IPS-15b (cell line): ENCODE results near the gene ZNF783.
A peak's percentile ranks its signal among the peaks of the same experiment; 100 is the strongest.
"Not testable (repeated sequence)": the region's sequence is repeated elsewhere in the genome, so short reads cannot be mapped to it uniquely, and the experiment has no call there.

Experiments
- H3K27me3 ChIP-seq: one replicate; pipeline ENCODE4 v1.6.1; 2013; ENCODE audit warnings: low read length; ENCODE audit not compliant: control insufficient read depth, insufficient read depth
- H3K36me3 ChIP-seq: one replicate; pipeline ENCODE4 v1.6.1; 2013; ENCODE audit warnings: low read length; ENCODE audit not compliant: control insufficient read depth, insufficient read depth
- H3K4me1 ChIP-seq: one replicate; pipeline ENCODE4 v1.6.1; 2013; ENCODE audit warnings: mild to moderate bottlenecking, low read length; ENCODE audit not compliant: control insufficient read depth, insufficient read depth
- H3K4me3 ChIP-seq: one replicate; pipeline ENCODE4 v1.5.1; 2013; ENCODE audit warnings: low read depth, low read length
- H3K9ac ChIP-seq: one replicate; pipeline ENCODE4 v1.6.1; 2013; ENCODE audit warnings: low read depth, mild to moderate bottlenecking, low read length
- H3K9me3 ChIP-seq: one replicate; pipeline ENCODE4 v1.6.1; 2013; ENCODE audit warnings: mild to moderate bottlenecking, low read length; ENCODE audit not compliant: control insufficient read depth, insufficient read depth

ZNF783 gene

DNA sequence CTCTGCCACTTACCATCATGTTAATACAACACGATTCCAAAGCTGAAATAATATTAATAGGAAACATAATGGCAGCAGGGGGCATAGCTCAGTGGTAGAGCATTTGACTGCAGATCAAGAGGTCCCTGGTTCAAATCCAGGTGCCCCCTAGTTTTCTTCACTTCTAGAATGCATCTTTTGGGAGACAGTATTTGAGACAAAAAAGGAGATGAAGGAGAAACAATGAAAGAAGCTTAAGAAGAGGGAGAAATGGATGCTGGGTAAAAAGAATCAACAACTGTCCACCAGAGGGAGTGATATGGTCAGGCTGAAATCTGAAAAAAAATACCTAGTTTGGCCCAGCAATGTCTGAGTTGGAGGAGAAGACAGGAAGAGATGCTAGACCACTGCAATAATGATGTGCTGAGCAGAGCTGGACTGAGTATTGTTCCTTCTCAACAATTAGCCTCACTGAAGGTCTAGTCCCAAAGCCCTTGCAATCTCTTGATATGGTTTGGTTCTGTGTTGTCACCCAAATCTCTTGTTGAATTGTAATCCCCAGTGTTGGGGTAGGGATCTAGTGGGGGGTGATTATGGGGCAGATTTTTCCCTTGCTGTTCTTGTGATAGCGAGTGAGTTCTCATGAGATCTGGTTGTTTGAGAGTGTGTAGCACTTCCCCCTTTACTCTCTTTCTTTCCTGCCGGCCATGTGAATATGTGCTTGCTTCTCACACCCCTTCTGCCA is 48.3 kb downstream of the ZNF783 start:
- Histone ChIP-seq H3K4me3 (no peak overlapping the region), H3K9me3 (no peaks in the 10 kb centered on the region), H3K9ac (no peak overlapping the region), H3K4me1 (no peaks in the 10 kb centered on the region), H3K27me3 (no peaks in the 10 kb centered on the region), H3K36me3 (no peaks in the 10 kb centered on the region)

DNA sequence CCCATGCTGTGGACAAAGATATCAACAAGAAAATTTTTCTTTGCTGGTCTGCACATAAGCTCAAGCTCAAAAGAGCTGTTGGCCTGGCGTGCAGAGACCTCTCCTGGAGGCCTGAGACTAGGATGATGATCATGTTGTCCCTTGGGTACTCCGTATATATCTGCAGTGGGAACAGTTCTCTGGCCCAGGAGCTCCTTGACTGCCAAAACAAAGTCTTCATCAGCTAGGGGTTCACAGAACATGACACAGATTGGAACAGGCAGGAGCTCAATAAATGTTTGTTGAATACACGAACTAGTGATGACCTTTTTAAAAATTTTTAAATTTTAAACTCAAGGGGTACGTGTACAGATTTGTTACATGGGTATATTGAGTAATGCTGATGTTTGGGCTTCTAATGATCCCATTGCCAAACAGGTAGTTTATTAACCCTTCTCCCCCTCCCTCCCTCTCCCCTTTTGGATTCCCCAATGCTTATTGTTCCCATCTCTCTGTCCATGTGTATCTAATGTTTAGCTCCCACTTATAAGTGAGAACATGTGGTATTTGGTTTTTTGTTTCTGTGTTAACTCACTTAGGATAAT is 49.1 kb downstream of the ZNF783 start:
- Histone ChIP-seq H3K36me3 (no peaks in the 10 kb centered on the region), H3K4me1 (no peaks in the 10 kb centered on the region), H3K9ac (no peak overlapping the region), H3K4me3 (no peak overlapping the region), H3K9me3 (no peaks in the 10 kb centered on the region), H3K27me3 (no peaks in the 10 kb centered on the region)

DNA sequence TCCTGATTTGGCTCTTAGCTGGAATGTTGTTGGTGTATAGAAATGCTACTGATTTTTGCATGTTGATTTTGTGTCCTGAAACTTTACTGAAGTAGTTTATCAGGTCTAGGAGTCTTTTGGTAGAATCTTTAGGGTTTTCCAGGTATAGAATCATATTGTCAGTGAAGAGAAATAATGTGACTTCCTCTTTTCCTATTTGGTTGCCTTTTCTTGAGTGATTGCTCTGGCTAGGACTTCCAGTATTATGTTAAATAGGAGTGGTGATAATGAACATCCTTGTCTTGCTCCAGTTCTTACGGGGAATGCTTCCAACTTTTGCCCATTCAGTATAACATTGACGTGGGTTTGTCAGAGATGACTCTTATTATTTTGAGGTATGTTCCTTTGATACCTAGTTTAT is 52.0 kb downstream of the ZNF783 start:
- no peaks in the 10 kb centered on the region for H3K27me3 ChIP-seq
- no peaks in the 10 kb centered on the region for H3K36me3 ChIP-seq
- H3K4me3 ChIP-seq: no peak overlapping the region
- H3K4me1 ChIP-seq: no peaks in the 10 kb centered on the region
- no peaks in the 10 kb centered on the region for H3K9me3 ChIP-seq
- H3K9ac ChIP-seq: no peak overlapping the region

- Histone ChIP-seq H3K27me3 (no peaks in the 10 kb centered on the region), H3K9me3 (no peaks in the 10 kb centered on the region), H3K4me3 (no peak overlapping the region), H3K36me3 (no peaks in the 10 kb centered on the region), H3K4me1 (peaks cover 3% of the 10 kb centered on the region), H3K9ac (no peak overlapping the region)
These were observed 54.6 kb downstream of the ZNF783 start for GRCh38 chr7:149316606-149317005.

DNA sequence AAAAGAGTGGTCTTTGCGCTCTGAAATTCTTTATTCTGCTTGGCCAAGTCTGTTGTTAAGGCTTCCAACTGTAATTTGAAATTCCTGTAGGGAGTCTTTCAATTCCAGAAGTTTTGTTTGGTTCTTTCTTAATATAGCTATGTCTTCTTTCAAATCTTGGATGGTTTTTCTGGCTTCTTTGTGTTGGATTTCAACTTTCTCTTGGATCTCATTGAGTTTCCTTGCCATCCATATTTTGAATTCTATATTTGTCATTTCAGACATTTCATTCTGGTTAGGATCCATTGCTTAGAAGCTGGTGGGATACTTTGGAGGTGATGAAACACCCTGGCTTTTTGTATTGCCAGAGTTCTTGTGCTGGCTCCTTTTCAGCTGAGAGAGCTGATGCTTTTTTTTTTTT is 55.5 kb downstream of the ZNF783 start:
- Histone ChIP-seq H3K9ac (no peak overlapping the region), H3K27me3 (no peaks in the 10 kb centered on the region), H3K4me1 (peaks cover 3% of the 10 kb centered on the region), H3K9me3 (no peaks in the 10 kb centered on the region), H3K4me3 (no peak overlapping the region), H3K36me3 (no peaks in the 10 kb centered on the region)

DNA sequence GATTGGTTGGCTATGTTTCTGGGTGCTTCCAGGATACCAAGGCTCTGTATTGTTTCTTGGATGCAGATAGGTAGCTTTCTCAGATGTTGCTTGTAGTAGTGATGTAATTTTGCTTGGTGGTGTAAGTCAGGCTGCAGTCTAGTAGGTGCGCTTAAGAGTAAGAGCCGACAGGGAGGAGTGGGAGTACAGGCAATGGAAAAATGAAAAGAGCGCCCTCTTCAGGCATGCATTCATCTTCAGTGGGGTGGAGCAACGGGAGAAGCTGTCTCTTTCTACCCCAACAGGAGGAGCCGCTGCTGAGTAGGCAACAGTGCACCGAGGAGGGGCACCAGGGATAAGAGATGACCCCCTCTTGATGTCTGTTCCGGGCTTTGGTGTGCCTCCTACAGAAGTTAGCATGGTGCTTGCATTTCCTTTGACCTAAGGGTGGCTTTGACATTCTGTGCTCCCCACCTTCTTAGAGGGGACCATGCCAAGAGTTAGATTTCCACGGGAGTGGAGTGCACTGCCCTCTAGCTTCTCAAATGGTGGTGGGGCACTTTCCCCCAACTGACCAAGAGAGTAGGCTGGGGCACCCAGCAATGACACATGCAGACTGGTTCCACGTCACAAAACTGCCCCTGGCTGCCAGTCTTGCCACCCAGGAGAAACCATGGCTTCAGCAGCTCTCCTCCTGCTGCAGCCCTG is 56.1 kb downstream of the ZNF783 start:
- no peaks in the 10 kb centered on the region for H3K9me3 ChIP-seq
- peaks cover 3% of the 10 kb centered on the region for H3K4me1 ChIP-seq
- no peak overlapping the region for H3K4me3 ChIP-seq
- H3K27me3 ChIP-seq: no peaks in the 10 kb centered on the region
- H3K9ac ChIP-seq: no peak overlapping the region
- no peaks in the 10 kb centered on the region for H3K36me3 ChIP-seq

- Histone ChIP-seq H3K9me3 (no peaks in the 10 kb centered on the region), H3K4me1 (peaks cover 3% of the 10 kb centered on the region), H3K36me3 (no peaks in the 10 kb centered on the region), H3K4me3 (no peak overlapping the region), H3K27me3 (no peaks in the 10 kb centered on the region), H3K9ac (no peak overlapping the region)
These were observed 57.4 kb downstream of the ZNF783 start for GRCh38 chr7:149319376-149319775.

- Histone ChIP-seq H3K4me1 (peaks cover 3% of the 10 kb centered on the region), H3K9me3 (no peaks in the 10 kb centered on the region), H3K36me3 (no peaks in the 10 kb centered on the region), H3K27me3 (no peaks in the 10 kb centered on the region), H3K9ac (no peak overlapping the region), H3K4me3 (no peak overlapping the region)
These were observed 58.5 kb downstream of the ZNF783 start for GRCh38 chr7:149320313-149321124.

GRCh38 chr7:149321125-149321905 is 59.3 kb downstream of the ZNF783 start:
- peak overlapping the region; percentile 2 for H3K4me3 ChIP-seq
- not testable (repeated sequence) for H3K9ac ChIP-seq, H3K4me1 ChIP-seq, H3K9me3 ChIP-seq, H3K27me3 ChIP-seq, H3K36me3 ChIP-seq

DNA sequence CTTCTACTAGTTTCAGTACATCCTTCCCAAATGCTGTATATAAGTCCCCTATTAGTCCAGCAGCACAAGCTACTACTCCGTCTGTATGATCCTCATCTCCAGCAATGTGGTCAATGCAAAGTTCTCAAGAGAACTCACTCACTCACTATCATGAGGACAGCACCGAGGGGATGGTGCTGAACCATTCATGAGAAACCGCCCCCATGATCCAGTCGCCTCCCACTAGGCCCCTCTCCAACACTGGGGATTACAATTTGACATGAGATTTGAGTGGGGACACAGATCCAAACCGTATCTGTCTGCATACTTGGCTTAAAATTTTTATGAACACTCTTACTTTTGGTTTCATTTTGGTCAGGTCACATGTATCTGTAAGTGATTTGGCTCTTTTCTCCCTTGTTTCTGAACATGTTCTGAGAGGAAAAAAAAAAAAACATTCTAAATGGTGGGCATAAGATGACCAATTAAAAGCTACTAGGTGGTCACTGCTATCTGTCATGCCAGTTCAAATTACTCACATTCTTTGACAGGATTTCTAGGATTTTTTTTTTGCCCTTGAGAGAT is 60.1 kb downstream of the ZNF783 start:
- Histone ChIP-seq H3K9me3 (no peaks in the 10 kb centered on the region), H3K36me3 (no peaks in the 10 kb centered on the region), H3K4me3 (no peak overlapping the region), H3K27me3 (no peaks in the 10 kb centered on the region), H3K4me1 (peaks cover 3% of the 10 kb centered on the region), H3K9ac (no peak overlapping the region)

- no peaks in the 10 kb centered on the region for H3K27me3 ChIP-seq
- no peak overlapping the region for H3K9ac ChIP-seq
- no peak overlapping the region for H3K4me3 ChIP-seq
These were observed 60.7 kb downstream of the ZNF783 start for GRCh38 chr7:149322737-149323136.

More at GRCh38 chr7:149322737-149323136, 60.7 kb downstream of the ZNF783 start:
- no peaks in the 10 kb centered on the region for H3K9me3 ChIP-seq
- peaks cover 3% of the 10 kb centered on the region for H3K4me1 ChIP-seq
- no peaks in the 10 kb centered on the region for H3K36me3 ChIP-seq
